OCI-LY3 (cell line): ENCODE results near the gene NIPBL.

ENCODE experiments used
- EZH2phosphoT487 ChIP-seq: fragments of 200-600 bp; shearing (Covaris generic); IDR thresholded peaks from 2 replicates; pipeline ENCODE4 v1.6.1; 2018; ENCODE audit warnings: antibody characterized with exemption, mixed run types, low read depth
- TF ChIP-seq, protein P1 (sequence below): fragments of 200-600, 300-600 bp; sonication (generic); IDR thresholded peaks from 2 replicates; pipeline ENCODE4 v1.5.1; 2014; ENCODE audit warnings: antibody characterized with exemption, low read length, low read depth

DNA sequence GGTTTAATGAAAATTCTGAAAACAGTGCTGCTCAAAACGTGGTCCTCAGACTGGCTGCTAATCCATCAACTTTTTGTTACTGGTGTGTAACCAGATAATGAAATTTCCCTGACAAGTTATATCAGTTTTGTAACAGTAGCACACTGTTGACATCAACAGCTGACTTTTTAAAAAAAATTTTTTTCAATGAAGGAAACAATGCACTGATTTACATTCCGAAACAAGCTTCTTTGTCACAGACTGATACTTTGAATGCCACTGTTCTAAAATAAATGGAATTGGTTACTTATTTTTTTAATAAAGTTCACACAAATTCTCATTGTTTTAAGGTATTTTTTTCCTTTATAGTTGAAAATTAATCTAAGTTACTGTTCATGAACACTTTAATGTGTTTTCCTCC lies 169.1 kb downstream of the NIPBL start:
- TF ChIP-seq, protein P1, sequence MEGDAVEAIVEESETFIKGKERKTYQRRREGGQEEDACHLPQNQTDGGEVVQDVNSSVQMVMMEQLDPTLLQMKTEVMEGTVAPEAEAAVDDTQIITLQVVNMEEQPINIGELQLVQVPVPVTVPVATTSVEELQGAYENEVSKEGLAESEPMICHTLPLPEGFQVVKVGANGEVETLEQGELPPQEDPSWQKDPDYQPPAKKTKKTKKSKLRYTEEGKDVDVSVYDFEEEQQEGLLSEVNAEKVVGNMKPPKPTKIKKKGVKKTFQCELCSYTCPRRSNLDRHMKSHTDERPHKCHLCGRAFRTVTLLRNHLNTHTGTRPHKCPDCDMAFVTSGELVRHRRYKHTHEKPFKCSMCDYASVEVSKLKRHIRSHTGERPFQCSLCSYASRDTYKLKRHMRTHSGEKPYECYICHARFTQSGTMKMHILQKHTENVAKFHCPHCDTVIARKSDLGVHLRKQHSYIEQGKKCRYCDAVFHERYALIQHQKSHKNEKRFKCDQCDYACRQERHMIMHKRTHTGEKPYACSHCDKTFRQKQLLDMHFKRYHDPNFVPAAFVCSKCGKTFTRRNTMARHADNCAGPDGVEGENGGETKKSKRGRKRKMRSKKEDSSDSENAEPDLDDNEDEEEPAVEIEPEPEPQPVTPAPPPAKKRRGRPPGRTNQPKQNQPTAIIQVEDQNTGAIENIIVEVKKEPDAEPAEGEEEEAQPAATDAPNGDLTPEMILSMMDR = no peak
- TF ChIP-seq EZH2phosphoT487 = no peak
